Liver (tissue), 3 donors: ENCODE measurements around the gene NDUFA11.

Source experiments
- CTCF ChIP-seq: fragments of 150-350 bp; IDR thresholded peaks from 2 replicates; pipeline ENCODE4 v1.5.1; 2017; ENCODE audit warnings: improper control_type of control experiment, low read depth, low read length; ENCODE audit not compliant: missing input control
- EGR1 ChIP-seq, 2 donors: IDR thresholded peaks; 2 replicates each; pipeline ENCODE4 v1.6.1; 2016 to 2018; ENCODE audit warnings: antibody characterized with exemption in 2 of 2, low read depth in 2 of 2
- MAX ChIP-seq: IDR thresholded peaks from 2 replicates; pipeline ENCODE4 v1.6.1; 2016; ENCODE audit warnings: antibody characterized with exemption
- REST ChIP-seq: IDR thresholded peaks from 2 replicates; pipeline ENCODE4 v1.6.1; 2016; ENCODE audit warnings: antibody characterized with exemption, mild to moderate bottlenecking
- TAF1 ChIP-seq: conservative IDR thresholded peaks from 2 replicates; pipeline ENCODE4 v1.6.1; 2016; ENCODE audit warnings: antibody characterized with exemption, mild to moderate bottlenecking
- donor health status: healthy.
- donor health status: healthy.

- TF ChIP-seq REST (no peak), CTCF (no peak), EGR1 (IDR thresholded peaks at IDR 0.05; ENCODE audit: low read depth in 2 of 2) (no peak), MAX (no peak), TAF1 (no peak)
These were observed 12.0 kb downstream of the NDUFA11 start for GRCh38 chr19:5891572-5891937.
